IMR-90 (cell line): Measurements from ENCODE around the gene CIB1.

ENCODE experiments used
- MAFK ChIP-seq: IDR thresholded peaks from 2 replicates; pipeline ENCODE4 v1.6.1; 2012; ENCODE audit warnings: low read depth, low read length, improper control_type of control experiment
- RFX5 ChIP-seq: IDR thresholded peaks from 2 replicates; pipeline ENCODE4 v1.8.0; 2012; ENCODE audit warnings: low read depth, mild to moderate bottlenecking, low read length, moderate library complexity
- TF ChIP-seq, protein P1 (sequence below): conservative IDR thresholded peaks from 2 replicates; pipeline ENCODE4 v1.5.1; 2012; ENCODE audit warnings: mild to moderate bottlenecking, low read depth, low read length, improper control_type of control experiment

DNA sequence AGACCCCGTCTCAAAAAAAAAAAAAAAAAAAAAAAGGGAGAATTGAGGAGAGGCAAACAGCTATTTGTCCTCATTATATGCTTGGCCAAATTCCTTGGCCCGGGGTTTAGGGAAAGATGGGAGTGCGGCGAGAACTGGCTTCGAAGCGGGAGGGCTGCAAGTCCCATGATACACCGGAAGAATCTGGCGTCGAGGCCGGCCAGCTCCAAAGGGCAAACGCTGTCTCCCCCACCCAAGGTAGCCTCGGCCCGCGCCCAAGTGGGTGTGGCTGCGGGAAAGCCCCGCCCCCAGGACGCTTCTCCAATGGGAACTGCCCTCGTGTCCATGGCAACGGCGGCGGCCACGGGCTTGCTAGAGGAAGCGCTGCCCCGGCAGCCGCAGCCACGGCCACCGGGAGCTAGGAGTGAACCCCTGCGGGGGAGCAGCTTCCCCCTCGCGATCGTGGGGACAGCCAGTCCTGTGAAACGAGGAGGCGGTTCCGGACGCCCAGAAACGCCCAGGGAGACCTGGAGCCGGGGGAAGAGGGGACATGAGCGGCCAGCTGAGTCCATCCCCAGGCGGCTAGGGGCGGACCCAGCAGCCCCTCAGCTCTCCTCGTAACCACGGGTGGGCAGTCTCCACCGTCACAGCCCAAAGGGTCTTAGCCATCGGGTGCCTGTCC lies 15.6 kb upstream of the CIB1 start, which contains the start of gene TTLL13:
- TF ChIP-seq, protein P1, sequence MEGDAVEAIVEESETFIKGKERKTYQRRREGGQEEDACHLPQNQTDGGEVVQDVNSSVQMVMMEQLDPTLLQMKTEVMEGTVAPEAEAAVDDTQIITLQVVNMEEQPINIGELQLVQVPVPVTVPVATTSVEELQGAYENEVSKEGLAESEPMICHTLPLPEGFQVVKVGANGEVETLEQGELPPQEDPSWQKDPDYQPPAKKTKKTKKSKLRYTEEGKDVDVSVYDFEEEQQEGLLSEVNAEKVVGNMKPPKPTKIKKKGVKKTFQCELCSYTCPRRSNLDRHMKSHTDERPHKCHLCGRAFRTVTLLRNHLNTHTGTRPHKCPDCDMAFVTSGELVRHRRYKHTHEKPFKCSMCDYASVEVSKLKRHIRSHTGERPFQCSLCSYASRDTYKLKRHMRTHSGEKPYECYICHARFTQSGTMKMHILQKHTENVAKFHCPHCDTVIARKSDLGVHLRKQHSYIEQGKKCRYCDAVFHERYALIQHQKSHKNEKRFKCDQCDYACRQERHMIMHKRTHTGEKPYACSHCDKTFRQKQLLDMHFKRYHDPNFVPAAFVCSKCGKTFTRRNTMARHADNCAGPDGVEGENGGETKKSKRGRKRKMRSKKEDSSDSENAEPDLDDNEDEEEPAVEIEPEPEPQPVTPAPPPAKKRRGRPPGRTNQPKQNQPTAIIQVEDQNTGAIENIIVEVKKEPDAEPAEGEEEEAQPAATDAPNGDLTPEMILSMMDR, result no peak
- no peak for TF ChIP-seq MAFK
- TF ChIP-seq RFX5, result no peak
